GM04503 (cell line): ENCODE results near the gene GORASP1.

Experiments used
- DNase-seq: peaks from one replicate; pipeline ENCODE4 v3.0.0-alpha.2; 2012; ENCODE audit warnings: low read depth

GORASP1 gene

GRCh38 chr3:39125841-39126500, 18.5 kb upstream of the GORASP1 start:
- no peak for DNase-seq

- DNase-seq, result no peak
Measured at GRCh38 chr3:39124876-39125840, 17.7 kb upstream of the GORASP1 start.

GRCh38 chr3:39122813-39123212, 15.4 kb upstream of the GORASP1 start:
- no peak for DNase-seq

- DNase-seq, result no peak
Measured at GRCh38 chr3:39121621-39122020, 14.2 kb upstream of the GORASP1 start.

GRCh38 chr3:39118931-39119660, 11.7 kb upstream of the GORASP1 start:
- no peak for DNase-seq

GRCh38 chr3:39118079-39118478, 10.7 kb upstream of the GORASP1 start:
- no peak for DNase-seq

GRCh38 chr3:39115870-39116269, 8.4 kb upstream of the GORASP1 start:
- no peak for DNase-seq

- DNase-seq, result no peak
Measured at GRCh38 chr3:39114456-39114855, 7.0 kb upstream of the GORASP1 start.

- no peak for DNase-seq
Measured at GRCh38 chr3:39113291-39113690, 5.9 kb upstream of the GORASP1 start.

- no peak for DNase-seq
Measured at GRCh38 chr3:39112535-39112934, 5.1 kb upstream of the GORASP1 start.

- no peak for DNase-seq
Measured at GRCh38 chr3:39112113-39112512, 4.7 kb upstream of the GORASP1 start.

- no peak for DNase-seq
Measured at GRCh38 chr3:39110041-39110639, 2.7 kb upstream of the GORASP1 start.

- no peak for DNase-seq
Measured at GRCh38 chr3:39109086-39109485, 1.7 kb upstream of the GORASP1 start.

GRCh38 chr3:39108200-39108710, 828 bp upstream of the GORASP1 start:
- DNase-seq, result no peak

- DNase-seq, result no peak
Measured at GRCh38 chr3:39106851-39107387, 508 bp downstream of the GORASP1 start.

- no peak for DNase-seq
Measured at GRCh38 chr3:39106281-39106811, 1.1 kb downstream of the GORASP1 start.

- DNase-seq, result no peak
Measured at GRCh38 chr3:39105687-39106063, 1.8 kb downstream of the GORASP1 start.

GRCh38 chr3:39104961-39105686, 2.3 kb downstream of the GORASP1 start:
- no peak for DNase-seq

- no peak for DNase-seq
Measured at GRCh38 chr3:39103791-39104552, 3.5 kb downstream of the GORASP1 start.

- DNase-seq, result no peak
Measured at GRCh38 chr3:39103324-39103693, 4.1 kb downstream of the GORASP1 start.
